Measurements from ENCODE around the gene ZNF549.
"Not testable (repeated sequence)": the region's sequence is repeated elsewhere in the genome, so short reads cannot be mapped to it uniquely, and the experiment has no call there.

DNA sequence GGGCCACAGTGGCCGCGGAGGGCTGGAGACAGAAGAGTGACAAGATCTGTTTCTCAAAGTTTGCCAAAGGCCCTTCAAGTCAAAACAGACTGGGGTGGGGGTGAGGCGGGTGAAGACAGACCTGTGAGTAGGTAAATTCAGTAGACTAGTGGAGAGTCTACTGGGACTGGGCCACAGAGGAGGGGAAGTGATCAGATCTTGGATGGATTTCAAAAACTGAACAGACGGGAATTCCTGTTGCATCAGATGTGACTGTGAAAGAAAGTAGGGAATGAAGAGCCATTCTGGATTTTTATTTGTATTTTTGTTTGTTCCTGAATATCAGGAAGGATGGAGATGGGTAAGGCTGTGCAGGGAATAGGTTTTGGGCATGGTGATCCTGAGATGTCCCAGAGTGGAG lies 26.8 kb upstream of the ZNF549 start:
- not testable (repeated sequence) for TF ChIP-seq ZFP41 (tag by site-specific recombination; IDR thresholded peaks at IDR 0.05; ENCODE audit: borderline replicate concordance); ZNF837 (tag by site-specific recombination; IDR thresholded peaks at IDR 0.05); ZBTB1 (tag by site-specific recombination; IDR thresholded peaks at IDR 0.05); ZBTB7A (tag by site-specific recombination; IDR thresholded peaks at IDR 0.05; ENCODE audit: low read depth)
- TF ChIP-seq, protein P1, sequence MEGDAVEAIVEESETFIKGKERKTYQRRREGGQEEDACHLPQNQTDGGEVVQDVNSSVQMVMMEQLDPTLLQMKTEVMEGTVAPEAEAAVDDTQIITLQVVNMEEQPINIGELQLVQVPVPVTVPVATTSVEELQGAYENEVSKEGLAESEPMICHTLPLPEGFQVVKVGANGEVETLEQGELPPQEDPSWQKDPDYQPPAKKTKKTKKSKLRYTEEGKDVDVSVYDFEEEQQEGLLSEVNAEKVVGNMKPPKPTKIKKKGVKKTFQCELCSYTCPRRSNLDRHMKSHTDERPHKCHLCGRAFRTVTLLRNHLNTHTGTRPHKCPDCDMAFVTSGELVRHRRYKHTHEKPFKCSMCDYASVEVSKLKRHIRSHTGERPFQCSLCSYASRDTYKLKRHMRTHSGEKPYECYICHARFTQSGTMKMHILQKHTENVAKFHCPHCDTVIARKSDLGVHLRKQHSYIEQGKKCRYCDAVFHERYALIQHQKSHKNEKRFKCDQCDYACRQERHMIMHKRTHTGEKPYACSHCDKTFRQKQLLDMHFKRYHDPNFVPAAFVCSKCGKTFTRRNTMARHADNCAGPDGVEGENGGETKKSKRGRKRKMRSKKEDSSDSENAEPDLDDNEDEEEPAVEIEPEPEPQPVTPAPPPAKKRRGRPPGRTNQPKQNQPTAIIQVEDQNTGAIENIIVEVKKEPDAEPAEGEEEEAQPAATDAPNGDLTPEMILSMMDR (tag by site-specific recombination; IDR thresholded peaks at IDR 0.05) = not testable (repeated sequence)
- TF ChIP-seq, protein P2, sequence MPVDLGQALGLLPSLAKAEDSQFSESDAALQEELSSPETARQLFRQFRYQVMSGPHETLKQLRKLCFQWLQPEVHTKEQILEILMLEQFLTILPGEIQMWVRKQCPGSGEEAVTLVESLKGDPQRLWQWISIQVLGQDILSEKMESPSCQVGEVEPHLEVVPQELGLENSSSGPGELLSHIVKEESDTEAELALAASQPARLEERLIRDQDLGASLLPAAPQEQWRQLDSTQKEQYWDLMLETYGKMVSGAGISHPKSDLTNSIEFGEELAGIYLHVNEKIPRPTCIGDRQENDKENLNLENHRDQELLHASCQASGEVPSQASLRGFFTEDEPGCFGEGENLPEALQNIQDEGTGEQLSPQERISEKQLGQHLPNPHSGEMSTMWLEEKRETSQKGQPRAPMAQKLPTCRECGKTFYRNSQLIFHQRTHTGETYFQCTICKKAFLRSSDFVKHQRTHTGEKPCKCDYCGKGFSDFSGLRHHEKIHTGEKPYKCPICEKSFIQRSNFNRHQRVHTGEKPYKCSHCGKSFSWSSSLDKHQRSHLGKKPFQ (tag by site-specific recombination; IDR thresholded peaks at IDR 0.05) = not testable (repeated sequence)
